Endothelial cell (in vitro differentiated cells): ENCODE results near the gene YWHAG. TPM values are rescaled to one million over a fixed set of nuclear protein-coding genes. Genes with fewer than 3 reads are reported as not detected.

Experiments
- DNase-seq: peaks from one replicate; pipeline ENCODE4 v3.0.0; 2021; ENCODE audit warnings: low spot score
- H3K27ac Mint-ChIP-seq: one replicate; pipeline ENCODE4 v1.8.0; 2021; ENCODE audit warnings: mixed read lengths, inconsistent platforms; ENCODE audit not compliant: unreplicated experiment
- H3K27me3 Mint-ChIP-seq: one replicate; pipeline ENCODE4 v1.8.0; 2021; ENCODE audit warnings: mild to moderate bottlenecking, moderate library complexity, mixed read lengths, inconsistent platforms; ENCODE audit not compliant: unreplicated experiment
- H3K36me3 Mint-ChIP-seq: one replicate; pipeline ENCODE4 v1.8.0; 2021; ENCODE audit warnings: mild to moderate bottlenecking, low read depth, mixed read lengths, inconsistent platforms; ENCODE audit not compliant: unreplicated experiment
- H3K4me1 Mint-ChIP-seq: one replicate; pipeline ENCODE4 v1.8.0; 2021; ENCODE audit warnings: mild to moderate bottlenecking, mixed read lengths, inconsistent platforms; ENCODE audit not compliant: unreplicated experiment
- H3K4me3 Mint-ChIP-seq: one replicate; pipeline ENCODE4 v1.8.0; 2021; ENCODE audit warnings: mild to moderate bottlenecking, mixed read lengths, inconsistent platforms; ENCODE audit not compliant: unreplicated experiment
- H3K9me3 Mint-ChIP-seq: one replicate; pipeline ENCODE4 v1.8.0; 2021; ENCODE audit warnings: mixed read lengths, inconsistent platforms; ENCODE audit not compliant: unreplicated experiment
- total RNA-seq: library from RNA; stranded (reverse); fragmentation: NEBNext Ultra II Directional; extraction: Animal tissue kit (Norgen Biotek cat#: 25700); gene quantifications from one replicate; pipeline ENCODE4 v1.2.1, GENCODE V29; 2021; ENCODE audit not compliant: unreplicated experiment
- TF ChIP-seq, protein P1 (sequence below): fragments of 200-600 bp; sonication (generic); IDR thresholded peaks from one replicate; pipeline ENCODE4 v1.5.0; 2021; ENCODE audit warnings: antibody characterized with exemption; ENCODE audit not compliant: unreplicated experiment

YWHAG gene
- total RNA-seq, 1 donor from 2014 or later: 136 TPM

DNA sequence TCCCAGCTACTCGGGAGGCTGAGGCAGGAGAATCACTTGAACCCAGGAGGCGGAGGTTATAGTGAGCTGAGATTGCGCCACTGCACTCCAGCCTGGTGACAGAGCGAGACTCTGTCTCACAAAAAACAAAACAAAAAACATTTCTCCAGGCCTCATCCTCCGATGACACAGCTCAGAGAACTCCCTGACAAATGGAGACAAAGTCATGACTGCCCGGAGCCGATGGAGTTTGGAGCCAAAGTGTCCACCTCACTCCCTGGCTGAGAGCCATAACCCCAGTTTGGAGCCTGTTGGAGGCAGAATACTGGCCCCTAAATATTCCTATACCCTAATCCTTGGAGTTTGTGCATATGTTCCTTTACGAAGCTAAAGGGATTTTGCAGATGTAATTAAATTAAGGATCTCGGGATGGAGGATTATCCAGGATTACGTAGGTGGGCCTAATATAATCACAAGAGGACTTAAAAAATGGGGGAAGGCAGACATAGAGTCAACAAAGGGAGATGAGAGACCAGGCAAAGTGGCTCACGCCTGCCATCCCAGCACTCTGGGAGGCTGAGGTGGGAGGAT, 28.0 kb upstream of the YWHAG start:
- no peaks in the 10 kb centered on the region for H3K4me1 Mint-ChIP-seq
- H3K36me3 Mint-ChIP-seq: no peaks in the 10 kb centered on the region
- peaks cover 6% of the 10 kb centered on the region for H3K27me3 Mint-ChIP-seq
- H3K4me3 Mint-ChIP-seq: no peak overlapping the region
- TF ChIP-seq, protein P1, sequence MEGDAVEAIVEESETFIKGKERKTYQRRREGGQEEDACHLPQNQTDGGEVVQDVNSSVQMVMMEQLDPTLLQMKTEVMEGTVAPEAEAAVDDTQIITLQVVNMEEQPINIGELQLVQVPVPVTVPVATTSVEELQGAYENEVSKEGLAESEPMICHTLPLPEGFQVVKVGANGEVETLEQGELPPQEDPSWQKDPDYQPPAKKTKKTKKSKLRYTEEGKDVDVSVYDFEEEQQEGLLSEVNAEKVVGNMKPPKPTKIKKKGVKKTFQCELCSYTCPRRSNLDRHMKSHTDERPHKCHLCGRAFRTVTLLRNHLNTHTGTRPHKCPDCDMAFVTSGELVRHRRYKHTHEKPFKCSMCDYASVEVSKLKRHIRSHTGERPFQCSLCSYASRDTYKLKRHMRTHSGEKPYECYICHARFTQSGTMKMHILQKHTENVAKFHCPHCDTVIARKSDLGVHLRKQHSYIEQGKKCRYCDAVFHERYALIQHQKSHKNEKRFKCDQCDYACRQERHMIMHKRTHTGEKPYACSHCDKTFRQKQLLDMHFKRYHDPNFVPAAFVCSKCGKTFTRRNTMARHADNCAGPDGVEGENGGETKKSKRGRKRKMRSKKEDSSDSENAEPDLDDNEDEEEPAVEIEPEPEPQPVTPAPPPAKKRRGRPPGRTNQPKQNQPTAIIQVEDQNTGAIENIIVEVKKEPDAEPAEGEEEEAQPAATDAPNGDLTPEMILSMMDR: no peak
- no peak for DNase-seq
- no peaks in the 10 kb centered on the region for H3K9me3 Mint-ChIP-seq
- no peak overlapping the region for H3K27ac Mint-ChIP-seq

DNA sequence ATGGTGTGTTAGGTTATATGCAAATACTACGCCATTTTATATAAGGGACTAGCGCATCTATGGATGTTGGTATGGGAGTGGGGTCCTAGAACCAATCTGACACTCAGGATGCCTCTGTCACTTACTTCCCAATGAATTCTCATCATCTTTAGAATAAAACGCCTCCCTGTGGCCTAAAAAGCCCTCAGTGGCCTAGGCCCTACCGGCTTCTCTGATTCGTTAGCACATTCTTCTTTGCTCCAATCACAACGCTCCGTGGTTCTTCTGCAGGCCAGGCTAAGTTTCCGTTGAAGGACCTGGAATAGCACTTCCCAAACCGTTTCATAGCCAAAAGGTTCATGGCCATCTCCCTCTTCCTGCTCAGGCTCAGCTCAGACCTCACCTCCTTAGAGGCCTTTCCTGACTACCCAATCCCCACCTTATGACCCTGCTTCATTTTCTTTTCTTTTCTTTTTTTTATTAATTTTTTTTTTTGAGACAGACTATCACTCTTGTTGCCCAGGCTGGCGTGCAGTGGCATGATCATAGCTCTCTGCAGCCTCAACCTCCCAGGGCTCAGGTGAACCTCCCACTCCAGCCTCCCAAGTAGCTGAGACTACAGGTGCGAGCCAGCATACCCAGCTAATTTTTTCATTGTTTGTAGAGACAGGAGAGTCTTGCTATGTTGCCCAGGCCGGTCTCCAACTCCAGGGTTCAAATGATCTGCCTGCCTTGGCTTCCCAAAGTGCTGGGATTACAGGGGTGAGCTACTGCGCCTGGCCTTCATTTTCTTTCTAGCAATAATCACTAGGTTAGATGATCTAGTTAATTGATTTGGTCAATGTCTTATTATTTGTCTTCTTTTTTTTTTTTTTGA, 24.5 kb upstream of the YWHAG start:
- no peaks in the 10 kb centered on the region for H3K9me3 Mint-ChIP-seq
- no peaks in the 10 kb centered on the region for H3K36me3 Mint-ChIP-seq
- no peaks in the 10 kb centered on the region for H3K4me1 Mint-ChIP-seq
- H3K27ac Mint-ChIP-seq: no peak overlapping the region
- TF ChIP-seq, protein P1: no peak
- DNase-seq: no peak
- H3K27me3 Mint-ChIP-seq: peaks cover 5% of the 10 kb centered on the region
- H3K4me3 Mint-ChIP-seq: no peak overlapping the region

DNA sequence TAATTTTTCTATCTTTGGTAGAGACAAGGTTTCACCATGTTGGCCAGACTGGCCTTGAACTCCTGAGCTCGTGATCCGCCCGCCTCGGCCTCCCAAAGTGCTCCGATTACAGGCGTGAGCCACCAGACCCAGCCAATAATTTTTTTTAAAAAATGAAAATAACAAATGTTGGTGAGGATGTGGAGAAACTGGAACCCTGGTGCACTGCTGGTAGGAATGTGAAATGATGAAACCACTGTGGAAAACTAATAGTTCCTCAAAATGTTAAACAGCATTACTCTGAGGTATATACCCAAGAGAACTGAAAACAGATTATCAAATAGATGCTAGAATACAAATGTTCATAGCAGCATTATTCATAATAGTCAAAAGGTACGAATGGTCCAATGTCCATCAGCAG, 23.0 kb upstream of the YWHAG start:
- TF ChIP-seq, protein P1: no peak
- peaks cover 4% of the 10 kb centered on the region for H3K4me1 Mint-ChIP-seq
- no peak for DNase-seq
- no peak overlapping the region for H3K4me3 Mint-ChIP-seq
- peaks cover 8% of the 10 kb centered on the region for H3K27me3 Mint-ChIP-seq
- H3K36me3 Mint-ChIP-seq: no peaks in the 10 kb centered on the region
- no peak overlapping the region for H3K27ac Mint-ChIP-seq
- H3K9me3 Mint-ChIP-seq: no peaks in the 10 kb centered on the region

DNA sequence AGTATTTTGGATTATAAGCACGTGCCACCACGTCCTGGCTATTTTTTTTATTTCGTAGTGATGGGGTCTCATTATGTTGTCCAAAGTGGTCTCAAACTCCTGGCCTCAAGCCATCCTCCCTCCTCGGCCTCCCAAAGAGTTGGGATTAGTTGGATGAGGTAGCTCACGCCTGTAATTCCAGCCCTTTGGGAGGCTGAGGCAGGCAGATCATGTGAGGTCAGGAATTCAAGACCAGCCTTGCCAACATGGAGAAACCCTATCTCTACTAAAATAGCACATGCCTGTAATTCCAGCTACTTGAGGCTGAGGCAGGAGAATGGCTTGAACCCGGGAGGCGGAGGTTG, 21.8 kb upstream of the YWHAG start:
- H3K9me3 Mint-ChIP-seq: no peaks in the 10 kb centered on the region
- no peaks in the 10 kb centered on the region for H3K36me3 Mint-ChIP-seq
- TF ChIP-seq, protein P1: no peak
- peak overlapping the region; percentile 83 for H3K27ac Mint-ChIP-seq
- DNase-seq: no peak
- peaks cover 4% of the 10 kb centered on the region for H3K4me1 Mint-ChIP-seq
- peak overlapping the region; percentile 71 for H3K4me3 Mint-ChIP-seq
- peaks cover 8% of the 10 kb centered on the region for H3K27me3 Mint-ChIP-seq
